GM18511 (cell line): Measurements from ENCODE around the gene RTF1.
A peak's percentile ranks its signal among the peaks of the same experiment; 100 is the strongest.
"Not testable (repeated sequence)": the region's sequence is repeated elsewhere in the genome, so short reads cannot be mapped to it uniquely, and the experiment has no call there.

Experiments
- ATAC-seq: cut with Tn5 transposase; IDR thresholded peaks from one replicate; pipeline ENCODE4 v1.9.1; 2021; ENCODE audit warnings: mild to moderate bottlenecking, moderate library complexity; ENCODE audit not compliant: unreplicated experiment

Gene RTF1

GRCh38 chr15:41435037-41435786, 18.3 kb downstream of the RTF1 start:
- no peak for ATAC-seq

DNA sequence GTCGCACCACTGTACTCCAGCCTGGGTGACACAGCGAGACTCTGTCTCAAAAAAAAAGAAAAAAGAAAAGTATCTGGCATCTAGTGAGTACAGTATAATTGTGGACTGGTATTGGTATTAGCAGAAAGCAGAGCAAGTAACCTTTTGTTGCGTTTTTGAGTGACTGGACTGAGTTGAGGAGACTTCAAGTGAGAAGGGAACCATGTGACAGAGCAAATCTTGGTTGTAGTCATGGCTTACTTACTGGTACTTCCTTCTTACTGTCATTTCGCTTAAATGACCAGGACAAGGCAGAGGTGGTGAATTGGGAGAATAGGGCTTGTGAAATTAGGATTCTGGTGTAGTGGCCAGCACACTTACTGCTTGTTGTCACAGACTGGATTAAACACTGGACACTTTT, 20.6 kb downstream of the RTF1 start:
- ATAC-seq: no peak

GRCh38 chr15:41438206-41438605, 21.3 kb downstream of the RTF1 start:
- ATAC-seq: no peak

DNA sequence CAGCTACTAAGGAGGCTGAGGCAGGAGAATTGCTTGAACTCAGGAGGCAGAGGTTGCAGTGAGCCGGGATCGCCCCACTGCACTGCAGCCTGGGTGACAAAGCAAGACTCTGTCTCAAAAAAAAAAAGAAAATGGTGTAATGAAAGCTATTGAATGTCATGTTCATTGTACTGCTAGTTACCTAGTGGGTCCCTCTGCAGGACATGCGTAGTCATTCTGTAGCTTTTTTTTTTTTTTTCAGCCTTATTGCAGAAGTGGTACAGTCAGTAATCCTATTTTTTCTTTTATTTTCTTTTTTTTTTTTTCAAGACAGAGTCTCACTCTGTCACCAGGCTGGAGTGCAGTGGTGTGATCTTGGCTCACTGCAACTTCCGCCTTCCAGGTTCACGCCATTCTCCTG, 21.9 kb downstream of the RTF1 start:
- not testable (repeated sequence) for ATAC-seq

GRCh38 chr15:41443275-41443674, 26.4 kb downstream of the RTF1 start:
- no peak for ATAC-seq

- no peak for ATAC-seq
These were observed 28.5 kb downstream of the RTF1 start for GRCh38 chr15:41445399-41445798.

- no peak for ATAC-seq
These were observed 45.3 kb downstream of the RTF1 start for GRCh38 chr15:41462084-41462795.

DNA sequence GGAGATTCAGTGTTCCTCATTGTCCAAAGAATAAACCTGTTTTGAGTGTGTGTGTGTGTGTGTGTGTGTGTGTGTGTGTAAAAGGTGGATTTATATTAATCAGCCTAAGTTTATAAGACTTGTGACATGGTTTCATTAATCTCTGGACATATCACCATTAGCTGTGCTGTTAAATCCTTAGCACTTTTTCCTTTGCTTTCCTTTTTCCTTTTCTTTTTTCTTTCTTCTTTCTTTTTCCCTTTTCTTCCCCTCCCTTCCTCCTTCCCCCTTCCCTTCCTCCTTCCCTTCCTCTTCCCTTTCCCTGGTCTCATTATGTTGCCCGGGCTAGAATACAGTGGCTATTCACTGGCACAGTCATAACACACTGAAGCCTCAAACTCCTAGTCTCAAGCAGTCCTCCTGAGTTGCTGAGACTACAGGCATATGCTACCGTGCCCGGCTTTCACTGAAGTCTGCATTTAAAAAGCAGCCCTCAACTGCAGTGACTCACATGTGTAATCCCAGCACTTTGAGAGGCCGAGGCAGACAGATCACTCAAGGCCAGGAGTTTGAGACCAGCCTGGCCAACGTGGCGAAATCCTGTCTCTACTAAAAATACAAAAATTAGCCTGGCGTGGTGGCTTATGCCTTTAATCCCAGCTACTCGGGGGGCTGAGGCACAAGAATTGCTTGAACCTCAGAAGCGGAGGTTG, 48.1 kb downstream of the RTF1 start:
- no peak for ATAC-seq

GRCh38 chr15:41465822-41466421, 49.0 kb downstream of the RTF1 start:
- ATAC-seq: no peak

GRCh38 chr15:41466711-41467110, 49.8 kb downstream of the RTF1 start:
- ATAC-seq: no peak

DNA sequence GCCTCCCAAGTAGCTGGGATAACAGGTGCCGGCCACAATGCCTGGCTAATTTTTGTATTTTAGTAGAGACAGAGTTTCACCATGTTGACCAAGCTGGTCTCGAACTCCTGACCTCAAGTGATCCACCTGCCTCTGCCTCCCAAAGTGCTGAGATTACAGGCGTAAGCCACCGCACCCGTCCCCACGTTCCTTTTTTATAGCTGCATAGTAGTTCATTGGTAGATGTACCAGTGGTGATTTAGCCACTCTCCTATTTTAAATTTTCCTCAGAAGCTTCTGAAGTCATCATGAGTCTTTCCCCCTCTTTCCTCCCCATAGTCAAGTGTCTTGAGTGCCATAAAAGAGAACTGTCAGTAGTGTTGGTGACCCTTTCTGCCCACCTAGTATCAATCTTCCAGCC, 52.7 kb downstream of the RTF1 start:
- ATAC-seq: not testable (repeated sequence)

- no peak for ATAC-seq
These were observed 56.5 kb downstream of the RTF1 start for GRCh38 chr15:41473418-41473817.

DNA sequence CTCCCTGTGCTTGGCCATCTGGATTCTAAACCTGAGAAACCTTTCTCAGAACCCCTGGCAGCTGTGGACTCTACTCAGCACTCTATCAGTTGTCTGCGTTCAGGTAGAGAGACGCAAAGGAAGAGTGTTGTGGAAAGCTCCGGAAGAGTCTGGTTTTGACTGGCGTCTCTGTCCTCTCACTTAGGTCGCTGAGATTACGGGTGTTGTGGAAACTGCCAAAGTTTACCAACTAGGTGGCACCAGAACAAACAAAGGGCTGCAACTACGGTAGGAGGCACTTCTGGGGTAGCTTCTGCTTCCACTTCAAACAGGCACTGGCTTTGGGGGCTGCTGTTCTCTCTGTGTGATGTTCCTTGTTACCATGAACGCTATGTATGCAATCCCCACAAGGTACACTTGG, 57.5 kb downstream of the RTF1 start:
- ATAC-seq: no peak

DNA sequence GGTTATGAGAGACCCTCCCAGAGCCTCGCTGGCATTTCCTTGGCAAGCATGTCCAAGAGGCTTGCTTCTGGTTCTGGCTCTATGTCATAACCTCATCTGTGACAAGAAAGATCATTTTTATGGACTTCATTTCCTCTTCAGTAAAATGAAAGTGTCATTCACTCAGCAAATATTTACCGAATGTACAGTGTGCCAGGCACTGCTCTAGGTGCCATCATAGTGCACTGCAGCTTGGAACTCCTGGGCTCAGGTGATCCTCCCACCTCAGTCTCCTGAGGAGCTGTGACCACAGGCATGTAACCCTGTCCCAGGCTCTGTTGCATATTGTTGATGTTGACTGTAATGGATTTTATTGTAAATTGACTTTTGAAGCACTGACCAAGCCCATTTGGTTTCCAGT, 58.0 kb downstream of the RTF1 start:
- no peak for ATAC-seq

- ATAC-seq: no peak
These were observed 59.6 kb downstream of the RTF1 start for GRCh38 chr15:41476416-41477048.

GRCh38 chr15:41480396-41481140, 63.7 kb downstream of the RTF1 start:
- no peak for ATAC-seq

DNA sequence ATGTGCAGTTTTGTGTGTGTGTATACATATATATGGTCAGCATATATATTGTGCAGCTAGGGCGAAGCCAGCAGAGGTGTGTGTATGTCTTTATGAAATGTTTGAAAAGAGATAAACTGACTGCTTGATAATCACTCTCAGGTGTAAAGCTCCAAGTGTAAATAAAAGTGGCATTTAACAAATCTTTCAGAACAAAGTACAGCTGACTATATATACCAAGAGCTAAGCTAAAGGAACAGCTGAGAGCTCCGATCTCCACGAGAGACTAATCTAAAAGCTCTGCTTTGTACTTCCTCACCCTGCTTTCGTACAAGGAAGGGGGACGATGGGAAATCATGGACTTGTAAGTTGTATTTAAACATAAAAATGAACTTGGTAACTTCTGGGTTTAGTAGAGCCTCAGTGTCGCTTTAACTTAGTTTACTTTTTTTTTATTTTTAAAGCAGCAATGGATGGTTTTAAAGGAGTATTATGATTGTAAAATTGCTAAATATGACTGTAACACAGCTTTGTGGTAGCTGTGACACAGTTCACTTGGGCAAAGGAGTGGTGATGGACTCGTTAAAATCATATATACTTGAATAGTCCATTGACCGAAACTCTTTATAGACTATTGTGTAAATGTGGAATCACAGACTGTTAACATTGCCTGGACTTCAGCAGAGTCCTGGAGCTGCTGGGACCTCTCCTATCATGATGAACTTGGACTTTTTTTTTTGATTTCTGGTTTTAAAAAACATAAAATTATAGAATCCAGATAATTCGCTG, 65.4 kb downstream of the RTF1 start:
- no peak for ATAC-seq

- peak; percentile 79 for ATAC-seq
These were observed 66.2 kb downstream of the RTF1 start for GRCh38 chr15:41483115-41483514.

GRCh38 chr15:41483519-41483918, 66.6 kb downstream of the RTF1 start:
- peak; percentile 36 for ATAC-seq
